ENCODE data around the gene TTC28.
"Not testable (repeated sequence)": the region's sequence is repeated elsewhere in the genome, so short reads cannot be mapped to it uniquely, and the experiment has no call there.

GRCh38 chr22:28680813-28681490 is 1.3 kb upstream of the TTC28 start:
- not testable (repeated sequence) for TF ChIP-seq CTCF, EZH2, EZH2phosphoT487 (IDR thresholded peaks at IDR 0.05)
